IPS-18c (cell line): ENCODE measurements around the gene CD79B.

Source experiments
- H3K4me3 ChIP-seq: 2 replicates; pipeline ENCODE4 v1.7.0; 2013; ENCODE audit warnings: low read depth, mild to moderate bottlenecking, low read length, moderate library complexity; ENCODE audit not compliant: insufficient read depth
- H3K9me3 ChIP-seq: one replicate; pipeline ENCODE4 v1.6.1; 2013; ENCODE audit warnings: mild to moderate bottlenecking, low read length, moderate library complexity; ENCODE audit not compliant: control insufficient read depth, insufficient read depth

CD79B gene

DNA sequence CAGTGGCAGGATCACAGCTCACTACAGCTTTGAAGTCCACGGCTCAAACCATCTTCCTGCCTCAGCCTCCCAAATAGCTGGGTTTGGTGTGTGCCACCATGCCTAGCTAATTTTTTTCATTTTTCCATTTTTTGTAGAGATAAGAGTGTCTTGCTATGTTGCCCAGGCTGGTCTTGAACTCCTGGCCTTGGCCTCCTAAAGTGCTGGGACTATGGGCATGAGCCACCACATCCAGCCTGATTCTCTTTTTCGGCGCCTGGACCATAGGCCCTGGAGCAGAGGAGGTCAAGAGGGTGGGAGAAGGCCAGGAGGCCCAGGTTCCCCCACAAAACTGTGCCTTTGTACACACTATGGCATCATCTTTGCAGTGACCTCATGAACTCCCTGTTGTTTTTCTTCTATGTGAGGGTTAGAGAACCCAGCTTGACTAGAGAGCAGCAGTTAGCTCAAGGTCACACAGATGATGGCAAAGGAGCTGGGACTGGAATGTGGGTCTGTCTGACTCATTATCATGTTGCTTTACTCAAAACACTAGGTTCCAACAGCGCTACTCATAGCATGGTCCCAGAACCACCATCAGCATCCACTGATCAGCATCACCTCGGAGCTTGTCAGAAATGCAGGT, 24.3 kb upstream of the CD79B start:
- H3K9me3 ChIP-seq = peaks cover 2% of the 10 kb centered on the region
- no peak overlapping the region for H3K4me3 ChIP-seq

DNA sequence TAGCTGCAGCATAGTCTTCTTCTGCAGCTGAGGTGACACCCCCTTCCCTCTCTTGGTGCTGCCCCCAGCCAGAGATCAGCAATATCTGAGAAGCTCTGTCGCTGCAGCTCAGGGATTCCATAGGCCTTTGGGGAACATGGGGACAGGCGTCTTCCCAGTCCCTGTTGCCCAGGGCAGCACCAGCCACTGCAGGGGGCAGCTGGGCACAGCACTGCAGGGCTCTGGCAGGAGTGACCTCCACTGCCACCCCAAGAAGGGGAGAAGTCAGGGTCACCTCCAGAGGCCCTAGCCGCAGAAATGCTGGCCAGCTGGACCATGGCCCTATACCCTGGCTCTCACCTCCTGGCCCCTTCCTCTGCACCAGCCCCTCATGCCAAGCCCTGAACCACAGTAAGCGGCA, 23.7 kb upstream of the CD79B start:
- Histone ChIP-seq H3K9me3 (peaks cover 2% of the 10 kb centered on the region), H3K4me3 (no peak overlapping the region)

DNA sequence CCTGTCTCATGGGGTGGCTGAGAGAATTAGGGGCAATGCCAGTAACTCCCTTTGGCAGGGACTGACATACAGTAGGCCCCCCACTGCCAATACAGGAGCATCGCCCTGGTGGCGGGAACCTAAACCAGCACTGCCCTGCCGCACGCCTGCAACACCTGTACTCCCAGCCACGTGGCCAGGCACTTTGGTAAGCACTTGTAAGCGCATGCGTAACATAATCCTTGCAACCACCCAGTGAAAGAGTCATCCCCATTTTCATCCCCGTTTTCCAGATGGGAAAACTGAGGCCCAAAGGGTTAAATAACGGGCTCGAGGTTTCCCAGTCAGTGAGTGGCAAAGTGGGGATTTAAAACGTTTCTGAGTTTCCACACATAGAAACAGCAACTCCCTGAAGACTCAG, 23.1 kb upstream of the CD79B start:
- no peak overlapping the region for H3K4me3 ChIP-seq
- peaks cover under 1% of the 10 kb centered on the region for H3K9me3 ChIP-seq

DNA sequence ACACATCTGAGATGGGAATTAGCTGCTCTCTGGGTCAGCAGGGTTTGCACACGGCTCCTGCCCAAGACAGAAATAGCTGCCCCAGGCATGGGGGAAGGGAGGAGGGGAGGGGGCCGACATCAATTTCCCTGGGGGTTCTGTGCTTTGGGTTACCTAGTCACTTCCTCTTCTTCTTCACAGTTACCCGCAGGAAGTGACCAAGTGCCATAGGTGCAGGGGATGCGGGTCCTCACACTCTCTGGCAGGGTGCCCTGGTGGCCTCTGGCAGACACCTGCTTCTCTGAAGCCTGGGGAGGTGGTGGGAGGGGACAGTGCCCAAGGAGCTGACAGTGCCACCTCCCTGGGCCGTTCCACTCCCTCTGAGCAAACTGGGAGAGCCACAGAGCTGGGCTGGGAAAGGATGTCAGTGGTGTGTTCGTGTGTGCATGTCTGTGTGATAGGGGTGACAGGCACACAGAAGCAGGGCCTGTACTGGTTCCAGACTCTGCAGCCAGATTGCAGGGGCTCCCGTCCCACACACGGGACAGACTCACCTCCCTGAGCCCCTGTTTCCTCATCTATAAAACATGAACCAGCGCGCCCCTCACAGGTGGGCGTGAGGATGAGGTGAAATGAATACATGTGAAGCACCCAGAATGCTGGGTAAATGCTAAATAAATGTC, 22.4 kb upstream of the CD79B start:
- no peaks in the 10 kb centered on the region for H3K9me3 ChIP-seq
- no peak overlapping the region for H3K4me3 ChIP-seq

DNA sequence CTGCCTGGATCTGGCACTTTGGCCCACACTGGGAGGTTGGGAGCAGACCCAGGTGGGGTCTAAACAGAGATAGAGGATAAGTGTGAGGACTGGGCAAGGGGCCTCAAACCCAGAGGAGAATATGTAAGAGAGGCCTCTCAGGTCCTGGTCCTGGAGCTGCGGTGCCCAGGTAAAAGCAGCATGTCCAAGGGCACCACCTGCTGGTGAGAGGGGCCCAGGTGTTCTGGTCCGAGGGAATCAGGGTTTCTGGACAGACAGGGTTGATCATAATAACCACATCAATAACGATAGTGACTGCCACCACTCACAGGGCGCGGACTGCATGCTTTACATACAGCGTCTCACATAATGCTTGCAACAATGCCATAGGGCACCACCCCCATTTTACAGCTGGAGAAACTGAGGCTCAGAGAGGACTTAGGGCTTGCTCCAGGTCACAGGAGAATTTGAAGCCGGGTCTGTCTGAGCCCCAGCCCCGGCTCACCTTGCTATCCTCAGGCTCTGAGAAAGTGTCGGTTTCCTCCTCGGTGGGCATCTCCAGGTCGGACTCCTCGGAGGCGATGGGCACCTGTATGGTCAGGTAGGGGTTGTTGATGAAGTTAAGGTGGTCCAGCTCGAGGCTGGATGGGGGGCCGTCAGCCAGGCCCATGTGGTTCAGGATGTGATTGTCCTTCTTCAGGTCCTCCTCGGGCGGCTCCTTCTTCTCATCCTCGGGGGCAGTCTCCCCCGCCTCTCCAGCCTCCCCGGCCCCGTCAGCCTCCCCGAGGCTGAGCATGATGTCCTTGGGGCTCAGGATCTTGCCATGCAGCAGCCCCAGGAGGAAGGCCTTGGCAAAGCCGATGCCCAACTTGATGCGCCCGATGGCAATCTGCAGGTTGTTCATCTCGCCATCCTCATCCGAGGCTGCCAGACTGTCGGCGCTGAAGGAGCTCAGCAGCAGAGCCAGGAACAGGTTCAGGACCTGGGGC, 19.1 kb upstream of the CD79B start:
- H3K4me3 ChIP-seq = no peak overlapping the region
- no peaks in the 10 kb centered on the region for H3K9me3 ChIP-seq

DNA sequence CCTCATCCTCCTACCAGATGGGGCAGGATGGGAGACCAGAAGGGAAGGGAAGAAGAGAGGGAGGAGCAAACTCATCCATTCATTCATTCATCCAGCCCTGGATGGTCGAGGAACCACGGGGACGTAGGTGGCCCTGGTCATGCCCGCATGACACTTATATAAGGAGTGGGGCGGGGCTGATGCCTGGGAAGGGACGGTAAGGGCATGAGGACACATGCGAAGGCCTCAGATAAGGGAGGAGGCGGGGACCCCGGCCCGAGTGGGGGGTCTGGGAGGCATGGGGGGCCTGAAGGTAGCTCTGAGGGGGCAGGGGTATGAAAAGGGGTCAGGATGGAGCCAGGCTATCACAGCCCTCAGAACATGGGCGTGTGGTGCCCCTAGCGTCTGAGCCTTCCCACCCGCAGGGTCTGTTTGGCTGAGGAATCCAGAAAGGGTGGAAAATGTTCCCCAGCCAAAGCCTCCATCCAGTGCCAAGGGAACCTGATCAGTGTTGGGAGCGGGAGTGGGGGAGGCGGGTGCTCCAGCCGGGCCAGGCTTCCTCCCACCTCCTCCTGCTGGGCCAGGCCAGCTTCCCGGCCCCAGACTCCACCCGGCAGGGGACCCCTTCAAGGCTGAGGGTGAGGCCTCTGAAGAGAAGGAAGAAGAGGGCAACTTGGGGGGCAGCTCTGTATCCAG, 17.6 kb upstream of the CD79B start:
- Histone ChIP-seq H3K4me3 (no peak overlapping the region), H3K9me3 (no peaks in the 10 kb centered on the region)

DNA sequence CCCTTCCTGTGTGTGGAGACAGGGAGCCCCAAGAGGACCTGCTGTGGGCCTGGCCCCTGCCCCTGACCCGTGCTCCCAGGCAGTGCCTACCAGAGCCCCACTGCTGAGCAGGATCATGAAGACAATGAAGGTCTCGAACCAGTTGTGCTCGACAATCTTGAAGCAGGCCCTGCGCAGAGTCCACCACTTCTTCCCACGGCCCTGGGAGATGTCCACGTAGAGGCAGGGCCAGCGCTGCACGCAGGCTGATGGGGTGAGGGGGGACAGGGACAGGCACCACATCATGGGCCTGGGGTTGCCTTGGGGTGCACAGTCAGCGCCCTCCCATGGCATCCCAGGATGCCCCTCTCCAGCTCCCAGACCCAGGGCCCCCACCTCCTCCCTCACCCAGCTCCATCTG, 16.4 kb upstream of the CD79B start:
- Histone ChIP-seq H3K9me3 (no peaks in the 10 kb centered on the region), H3K4me3 (no peak overlapping the region)

DNA sequence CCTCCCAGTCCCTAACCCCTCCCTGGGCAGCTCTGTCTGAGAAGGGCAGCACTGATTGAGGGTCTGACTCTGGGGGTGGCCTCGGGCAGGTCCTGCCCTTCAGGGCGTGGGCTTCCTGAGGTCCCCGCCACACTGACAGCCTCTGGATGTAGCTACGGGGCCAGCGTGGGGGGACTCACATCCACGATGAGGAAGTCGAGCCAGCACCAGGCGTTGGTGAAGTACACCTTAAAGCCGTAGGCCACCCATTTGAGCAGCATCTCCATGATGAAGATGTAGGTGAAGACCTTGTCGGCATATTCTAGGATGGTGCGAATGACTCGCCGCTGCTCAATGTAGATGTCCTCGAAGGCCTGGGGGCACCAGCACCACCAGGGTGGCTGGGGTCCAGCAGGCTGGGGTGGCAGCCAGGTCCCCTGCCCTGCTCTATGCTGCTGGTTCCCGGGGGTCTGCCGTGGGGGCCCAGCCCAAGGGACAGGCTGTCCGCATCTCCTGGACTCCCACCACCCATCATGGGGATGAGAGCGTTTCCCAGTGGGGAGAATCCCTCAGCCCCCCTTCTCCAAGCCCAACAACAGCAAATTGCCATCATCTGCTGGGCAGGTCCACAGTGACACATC, 15.7 kb upstream of the CD79B start:
- Histone ChIP-seq H3K9me3 (no peaks in the 10 kb centered on the region), H3K4me3 (no peak overlapping the region)

DNA sequence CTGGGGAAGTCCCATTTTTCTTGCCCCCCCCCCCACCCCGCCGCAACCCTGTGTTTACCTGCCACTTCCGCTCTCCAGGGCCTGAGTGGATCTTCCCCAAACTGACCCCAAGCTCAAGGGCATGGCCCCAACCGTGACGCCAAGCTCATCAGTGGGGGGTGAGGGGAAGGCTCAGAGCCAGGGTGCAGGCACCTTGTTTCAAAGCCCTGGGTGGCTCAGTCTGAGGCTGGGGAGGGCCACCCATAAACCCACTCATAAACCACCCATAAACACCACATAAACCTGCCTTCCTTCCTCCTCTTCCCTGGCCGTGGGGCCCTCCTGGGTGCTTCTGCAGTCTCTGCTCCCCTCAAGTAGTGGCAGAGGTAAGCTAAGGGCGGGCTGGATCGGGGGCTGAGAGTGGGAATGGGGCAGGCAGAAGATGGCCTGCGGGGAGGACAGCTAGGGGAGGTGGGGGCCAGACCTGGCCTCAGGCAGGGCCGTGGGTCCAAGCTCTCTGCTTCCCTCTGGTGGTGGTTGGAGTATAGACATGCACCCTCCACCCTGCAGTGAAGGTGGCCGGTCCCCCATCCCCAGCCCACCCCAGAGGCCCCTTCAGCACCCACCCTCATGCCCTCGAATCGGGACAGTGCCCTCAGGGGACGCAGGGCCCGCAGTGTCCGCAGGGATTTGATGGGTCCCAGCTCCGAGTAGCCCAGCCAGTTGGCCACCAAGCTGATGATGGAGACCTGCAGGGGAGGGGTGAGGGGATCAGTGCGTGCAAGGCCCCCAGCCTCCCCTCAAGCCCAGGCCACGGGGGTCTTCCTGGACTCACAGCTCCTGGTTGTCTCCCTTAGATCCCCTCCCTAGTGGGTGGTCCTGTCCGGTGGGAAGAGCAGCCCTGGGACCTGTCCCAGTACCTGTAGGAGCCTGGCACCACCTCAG, 14.6 kb upstream of the CD79B start:
- no peak overlapping the region for H3K4me3 ChIP-seq

DNA sequence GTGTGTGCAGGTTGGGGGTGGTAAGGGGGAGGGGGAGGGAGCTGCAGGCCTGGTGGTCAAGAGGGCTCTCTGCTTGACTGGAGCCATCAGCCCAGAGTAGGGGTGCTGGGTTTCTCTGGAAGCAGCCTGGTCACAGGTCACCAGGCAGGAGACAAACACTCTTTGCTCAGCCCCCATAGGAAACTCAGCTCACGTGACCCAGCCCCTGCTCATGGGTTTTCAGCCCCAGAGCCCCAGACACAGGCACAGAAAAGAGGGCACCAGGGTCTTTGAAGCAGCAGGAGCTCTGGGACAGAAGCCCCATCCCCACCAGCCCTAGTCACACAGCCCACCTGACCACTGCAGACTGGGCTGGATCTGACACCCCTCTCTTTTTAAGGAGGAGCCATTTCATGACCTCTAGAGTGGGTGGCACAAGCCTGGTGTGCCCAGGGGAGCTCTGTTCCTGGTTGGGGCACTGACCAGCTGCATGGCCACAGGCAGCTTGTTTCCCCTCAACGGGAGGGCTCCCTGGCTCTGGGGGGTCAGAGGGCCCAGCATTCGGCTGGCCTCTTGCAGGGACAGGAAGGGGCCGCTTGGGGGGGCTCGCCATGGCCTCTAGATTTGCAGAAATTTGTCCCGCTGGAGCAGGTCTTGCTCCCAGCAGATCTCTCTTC, 13.8 kb upstream of the CD79B start:
- Histone ChIP-seq H3K9me3 (peaks cover 2% of the 10 kb centered on the region), H3K4me3 (no peak overlapping the region)

More for the DNA sequence above, 14.6 kb upstream of the CD79B start:
- H3K9me3 ChIP-seq = no peaks in the 10 kb centered on the region

DNA sequence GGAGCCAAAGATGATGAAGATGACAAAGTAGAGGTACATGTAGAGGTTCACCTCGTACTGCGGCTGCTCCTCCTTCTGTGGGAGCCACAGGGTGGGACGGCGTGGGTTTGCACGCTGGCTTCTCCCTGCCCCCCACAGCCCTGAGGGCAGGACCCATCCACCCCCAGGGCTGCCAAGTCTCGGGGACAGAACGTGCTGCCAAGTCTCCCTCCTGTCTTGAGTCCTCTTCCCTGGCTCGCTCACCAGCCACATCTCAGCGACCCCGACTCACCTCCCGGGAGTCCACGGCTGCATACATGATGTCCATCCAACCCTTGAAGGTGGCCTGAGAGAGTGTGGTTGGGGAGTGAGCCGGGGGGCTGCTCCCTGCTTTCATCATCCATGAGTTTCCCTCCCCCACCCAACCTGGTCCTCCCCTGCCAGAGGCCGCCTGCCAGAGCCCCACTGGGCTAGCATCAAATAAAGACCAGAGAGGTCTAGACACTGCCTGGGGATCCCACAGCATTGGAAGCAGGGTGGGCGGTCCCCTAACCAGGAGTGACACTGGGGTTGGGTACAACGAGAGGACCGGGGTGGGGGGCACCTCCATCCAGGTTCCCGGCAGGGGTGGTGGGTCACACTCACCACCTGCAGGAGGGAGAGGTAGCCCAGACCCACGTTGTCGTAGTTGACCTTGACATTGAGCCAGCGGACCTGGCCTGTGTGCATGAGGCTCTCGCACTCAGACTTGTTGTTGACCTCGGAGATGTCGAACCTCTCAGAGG, 12.8 kb upstream of the CD79B start:
- no peak overlapping the region for H3K4me3 ChIP-seq
- peaks cover 2% of the 10 kb centered on the region for H3K9me3 ChIP-seq

DNA sequence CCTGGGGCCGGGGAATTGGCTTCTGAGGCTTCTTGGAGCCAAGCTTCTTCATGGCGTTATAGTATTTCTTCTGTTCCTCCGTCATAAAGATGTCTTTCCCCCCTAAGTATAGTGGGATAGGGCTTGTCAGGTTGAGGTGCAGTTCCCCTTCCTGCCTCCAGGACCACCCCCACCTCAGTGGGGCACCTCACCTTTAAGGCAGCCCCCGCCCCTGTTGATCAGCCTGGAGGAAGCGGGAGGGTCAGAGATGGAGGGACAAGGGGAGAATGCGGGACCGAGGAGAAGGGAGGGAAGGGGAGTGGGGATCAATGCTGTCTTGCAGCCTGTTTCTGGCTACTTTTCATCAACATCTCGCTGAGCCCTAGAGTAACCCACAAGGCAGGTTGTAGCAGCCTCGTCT, 11.6 kb upstream of the CD79B start:
- Histone ChIP-seq H3K9me3 (peaks cover 2% of the 10 kb centered on the region), H3K4me3 (no peak overlapping the region)

DNA sequence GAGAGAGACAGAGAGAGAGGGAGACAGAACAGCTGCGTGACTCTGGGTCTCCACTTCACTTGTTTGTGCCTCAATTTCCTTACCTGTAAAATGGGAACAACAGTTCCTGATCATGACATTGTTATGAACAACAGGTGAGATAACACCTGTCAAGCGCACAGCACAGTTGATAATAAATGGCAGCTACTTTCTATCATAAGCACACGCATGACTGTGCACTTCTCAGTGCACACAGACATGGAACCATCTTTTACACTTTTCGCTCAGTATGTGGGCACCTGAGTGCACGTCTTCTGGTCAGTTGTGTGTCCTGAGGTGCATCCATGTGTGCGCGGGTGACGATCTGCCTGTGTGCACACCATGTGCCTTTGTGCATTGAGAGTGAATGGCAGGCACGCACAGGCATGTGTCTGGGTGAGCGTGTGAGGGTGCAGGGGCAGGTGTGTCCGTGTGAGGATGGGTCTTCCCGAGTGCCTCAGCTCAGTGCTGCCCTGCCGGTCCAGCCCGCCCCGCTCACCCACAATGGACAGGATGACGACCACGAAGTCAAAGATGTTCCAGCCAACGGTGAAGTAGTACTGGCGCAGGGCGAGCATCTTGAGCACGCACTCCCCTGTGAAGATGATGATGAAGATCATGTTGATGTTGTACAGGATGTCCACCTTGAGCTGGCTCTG, 10.3 kb upstream of the CD79B start:
- H3K9me3 ChIP-seq = peaks cover 2% of the 10 kb centered on the region

DNA sequence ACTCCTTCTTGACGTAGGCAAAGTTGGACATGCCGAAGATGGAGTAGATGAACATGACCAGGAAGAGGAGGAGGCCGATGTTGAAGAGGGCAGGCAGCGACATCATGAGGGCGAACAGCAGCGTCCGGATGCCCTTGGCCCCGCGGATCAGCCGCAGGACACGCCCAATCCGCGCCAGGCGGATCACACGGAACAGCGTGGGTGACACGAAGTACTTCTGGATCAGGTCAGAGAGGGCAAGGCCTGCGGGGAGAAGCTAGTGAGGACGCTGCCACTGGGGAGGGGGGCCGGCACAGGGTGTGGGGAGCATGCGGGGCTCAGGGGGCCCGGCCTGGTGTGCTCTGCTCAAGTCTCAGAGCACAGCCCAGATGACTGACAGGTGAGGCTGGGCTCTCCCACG, 9.6 kb upstream of the CD79B start:
- H3K9me3 ChIP-seq = peaks cover 2% of the 10 kb centered on the region
- H3K4me3 ChIP-seq = no peak overlapping the region

More for the DNA sequence above, 10.3 kb upstream of the CD79B start:
- H3K4me3 ChIP-seq = no peak overlapping the region

DNA sequence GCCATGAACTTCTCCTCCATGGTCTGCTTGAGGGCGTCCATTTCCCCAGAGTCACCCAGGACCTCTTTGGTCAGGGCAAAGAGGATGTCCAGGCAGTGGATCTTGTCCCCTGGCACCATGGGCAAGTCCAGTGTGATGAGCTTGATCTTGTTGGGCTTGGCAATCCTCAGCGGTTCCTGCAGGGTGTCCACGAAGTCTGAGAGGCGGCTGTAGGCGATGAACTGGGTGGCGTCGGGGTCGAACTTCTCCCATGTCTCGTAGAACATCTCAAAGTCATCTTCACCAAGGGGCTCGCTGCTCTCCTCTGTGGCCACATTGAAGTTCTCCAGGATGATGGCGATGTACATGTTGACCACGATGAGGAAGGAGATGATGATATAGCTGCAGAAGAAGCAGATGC, 9.0 kb upstream of the CD79B start:
- H3K9me3 ChIP-seq = peaks cover 2% of the 10 kb centered on the region
- H3K4me3 ChIP-seq = no peak overlapping the region
